Loucy (cell line): ENCODE data around the gene KSR1.
"Not testable (repeated sequence)": the region's sequence is repeated elsewhere in the genome, so short reads cannot be mapped to it uniquely, and the experiment has no call there.

ENCODE experiments used
- EZH2phosphoT487 ChIP-seq: fragments of 200-600 bp; IDR thresholded peaks from 2 replicates; pipeline ENCODE4 v1.6.1; 2018; ENCODE audit warnings: antibody characterized with exemption, mild to moderate bottlenecking, moderate library complexity, borderline replicate concordance
- TF ChIP-seq, protein P1 (sequence below): fragments of 200-600 bp; sonication (generic); conservative IDR thresholded peaks from 2 replicates; pipeline ENCODE4 v1.5.1; 2014; ENCODE audit warnings: mild to moderate bottlenecking, antibody characterized with exemption, low read length

DNA sequence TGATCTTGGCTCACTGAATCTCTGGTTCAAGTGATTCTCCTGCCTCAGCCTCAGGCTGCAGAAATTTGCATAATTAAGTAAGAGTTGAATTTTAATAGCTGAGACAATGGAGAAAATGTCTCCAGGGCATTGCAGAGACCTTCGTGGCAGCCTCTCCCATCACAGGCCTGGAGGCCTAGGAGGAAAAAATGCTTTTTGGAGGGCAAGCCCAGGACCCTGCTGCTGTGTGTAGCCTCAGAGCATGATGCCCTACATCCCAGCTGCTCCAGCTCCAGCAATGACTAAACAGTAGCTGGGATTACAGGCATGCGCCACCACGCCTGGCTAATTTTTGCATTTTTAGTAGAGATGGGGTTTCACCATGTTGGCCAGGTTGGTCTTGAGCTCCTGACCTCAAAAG, 45.1 kb downstream of the KSR1 start:
- TF ChIP-seq, protein P1, sequence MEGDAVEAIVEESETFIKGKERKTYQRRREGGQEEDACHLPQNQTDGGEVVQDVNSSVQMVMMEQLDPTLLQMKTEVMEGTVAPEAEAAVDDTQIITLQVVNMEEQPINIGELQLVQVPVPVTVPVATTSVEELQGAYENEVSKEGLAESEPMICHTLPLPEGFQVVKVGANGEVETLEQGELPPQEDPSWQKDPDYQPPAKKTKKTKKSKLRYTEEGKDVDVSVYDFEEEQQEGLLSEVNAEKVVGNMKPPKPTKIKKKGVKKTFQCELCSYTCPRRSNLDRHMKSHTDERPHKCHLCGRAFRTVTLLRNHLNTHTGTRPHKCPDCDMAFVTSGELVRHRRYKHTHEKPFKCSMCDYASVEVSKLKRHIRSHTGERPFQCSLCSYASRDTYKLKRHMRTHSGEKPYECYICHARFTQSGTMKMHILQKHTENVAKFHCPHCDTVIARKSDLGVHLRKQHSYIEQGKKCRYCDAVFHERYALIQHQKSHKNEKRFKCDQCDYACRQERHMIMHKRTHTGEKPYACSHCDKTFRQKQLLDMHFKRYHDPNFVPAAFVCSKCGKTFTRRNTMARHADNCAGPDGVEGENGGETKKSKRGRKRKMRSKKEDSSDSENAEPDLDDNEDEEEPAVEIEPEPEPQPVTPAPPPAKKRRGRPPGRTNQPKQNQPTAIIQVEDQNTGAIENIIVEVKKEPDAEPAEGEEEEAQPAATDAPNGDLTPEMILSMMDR, result not testable (repeated sequence)
- not testable (repeated sequence) for TF ChIP-seq EZH2phosphoT487
